ENCODE measurements around the gene CHRNA5.

Gene CHRNA5

GRCh38 chr15:78629031-78629715, 63.9 kb downstream of the CHRNA5 start:
- no peak overlapping the region for H3K4me2 ChIP-seq (ENCODE audit: low read depth, low read length)
- no peaks in the 10 kb centered on the region for H3K79me2 ChIP-seq (ENCODE audit: low read length)
- no peak overlapping the region for H2AFZ ChIP-seq (ENCODE audit: low read length)
- DNase-seq = no peak
- no peaks in the 10 kb centered on the region for H3K9me3 ChIP-seq (replicated peaks; ENCODE audit: insufficient read depth, low read length)
- no peaks in the 10 kb centered on the region for H3K27me3 ChIP-seq (replicated peaks; ENCODE audit: insufficient read depth, low read length)
- no peak overlapping the region for H3K27ac ChIP-seq (ENCODE audit: low read length)
- no peak for TF ChIP-seq EZH2 (optimal IDR thresholded peaks at IDR 0.05; ENCODE audit: low read depth, low read length)
- no peak for TF ChIP-seq EZH2phosphoT487 (IDR thresholded peaks at IDR 0.05; ENCODE audit: low read length)
- TF ChIP-seq, protein P1, sequence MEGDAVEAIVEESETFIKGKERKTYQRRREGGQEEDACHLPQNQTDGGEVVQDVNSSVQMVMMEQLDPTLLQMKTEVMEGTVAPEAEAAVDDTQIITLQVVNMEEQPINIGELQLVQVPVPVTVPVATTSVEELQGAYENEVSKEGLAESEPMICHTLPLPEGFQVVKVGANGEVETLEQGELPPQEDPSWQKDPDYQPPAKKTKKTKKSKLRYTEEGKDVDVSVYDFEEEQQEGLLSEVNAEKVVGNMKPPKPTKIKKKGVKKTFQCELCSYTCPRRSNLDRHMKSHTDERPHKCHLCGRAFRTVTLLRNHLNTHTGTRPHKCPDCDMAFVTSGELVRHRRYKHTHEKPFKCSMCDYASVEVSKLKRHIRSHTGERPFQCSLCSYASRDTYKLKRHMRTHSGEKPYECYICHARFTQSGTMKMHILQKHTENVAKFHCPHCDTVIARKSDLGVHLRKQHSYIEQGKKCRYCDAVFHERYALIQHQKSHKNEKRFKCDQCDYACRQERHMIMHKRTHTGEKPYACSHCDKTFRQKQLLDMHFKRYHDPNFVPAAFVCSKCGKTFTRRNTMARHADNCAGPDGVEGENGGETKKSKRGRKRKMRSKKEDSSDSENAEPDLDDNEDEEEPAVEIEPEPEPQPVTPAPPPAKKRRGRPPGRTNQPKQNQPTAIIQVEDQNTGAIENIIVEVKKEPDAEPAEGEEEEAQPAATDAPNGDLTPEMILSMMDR (IDR thresholded peaks at IDR 0.05; ENCODE audit: low read length) = no peak
- no peaks in the 10 kb centered on the region for H3K9me2 ChIP-seq (replicated peaks; ENCODE audit: insufficient read depth, low read length)
- no peaks in the 10 kb centered on the region for H4K20me1 ChIP-seq (ENCODE audit: insufficient read depth, low read length)
- no peaks in the 10 kb centered on the region for H3F3A ChIP-seq (ENCODE audit: insufficient read depth, low read length)
- H3K4me3 ChIP-seq (ENCODE audit: low read length) = no peak overlapping the region
- no peak overlapping the region for H3K9ac ChIP-seq (ENCODE audit: low read length)
- no peaks in the 10 kb centered on the region for H3K36me3 ChIP-seq (replicated peaks; ENCODE audit: insufficient read depth, low read length)
- no peaks in the 10 kb centered on the region for H3K4me1 ChIP-seq (ENCODE audit: low read length)

GRCh38 chr15:78629716-78630065, 64.4 kb downstream of the CHRNA5 start:
- no peaks in the 10 kb centered on the region for H4K20me1 ChIP-seq (ENCODE audit: insufficient read depth, low read length)
- H3F3A ChIP-seq (ENCODE audit: insufficient read depth, low read length) = no peaks in the 10 kb centered on the region
- no peak for DNase-seq
- no peaks in the 10 kb centered on the region for H3K9me3 ChIP-seq (replicated peaks; ENCODE audit: insufficient read depth, low read length)
- no peak overlapping the region for H3K4me2 ChIP-seq (ENCODE audit: low read depth, low read length)
- H3K27ac ChIP-seq (ENCODE audit: low read length) = no peak overlapping the region
- no peaks in the 10 kb centered on the region for H3K4me1 ChIP-seq (ENCODE audit: low read length)
- H3K9ac ChIP-seq (ENCODE audit: low read length) = no peak overlapping the region
- no peaks in the 10 kb centered on the region for H3K36me3 ChIP-seq (replicated peaks; ENCODE audit: insufficient read depth, low read length)
- H3K9me2 ChIP-seq (replicated peaks; ENCODE audit: insufficient read depth, low read length) = no peaks in the 10 kb centered on the region
- TF ChIP-seq EZH2 (optimal IDR thresholded peaks at IDR 0.05; ENCODE audit: low read depth, low read length) (no peak), EZH2phosphoT487 (IDR thresholded peaks at IDR 0.05; ENCODE audit: low read length) (no peak)
- TF ChIP-seq, protein P1 (IDR thresholded peaks at IDR 0.05; ENCODE audit: low read length) = no peak
- no peak overlapping the region for H3K4me3 ChIP-seq (ENCODE audit: low read length)
- no peak overlapping the region for H2AFZ ChIP-seq (ENCODE audit: low read length)
- no peaks in the 10 kb centered on the region for H3K27me3 ChIP-seq (replicated peaks; ENCODE audit: insufficient read depth, low read length)
- H3K79me2 ChIP-seq (ENCODE audit: low read length) = no peaks in the 10 kb centered on the region

DNA sequence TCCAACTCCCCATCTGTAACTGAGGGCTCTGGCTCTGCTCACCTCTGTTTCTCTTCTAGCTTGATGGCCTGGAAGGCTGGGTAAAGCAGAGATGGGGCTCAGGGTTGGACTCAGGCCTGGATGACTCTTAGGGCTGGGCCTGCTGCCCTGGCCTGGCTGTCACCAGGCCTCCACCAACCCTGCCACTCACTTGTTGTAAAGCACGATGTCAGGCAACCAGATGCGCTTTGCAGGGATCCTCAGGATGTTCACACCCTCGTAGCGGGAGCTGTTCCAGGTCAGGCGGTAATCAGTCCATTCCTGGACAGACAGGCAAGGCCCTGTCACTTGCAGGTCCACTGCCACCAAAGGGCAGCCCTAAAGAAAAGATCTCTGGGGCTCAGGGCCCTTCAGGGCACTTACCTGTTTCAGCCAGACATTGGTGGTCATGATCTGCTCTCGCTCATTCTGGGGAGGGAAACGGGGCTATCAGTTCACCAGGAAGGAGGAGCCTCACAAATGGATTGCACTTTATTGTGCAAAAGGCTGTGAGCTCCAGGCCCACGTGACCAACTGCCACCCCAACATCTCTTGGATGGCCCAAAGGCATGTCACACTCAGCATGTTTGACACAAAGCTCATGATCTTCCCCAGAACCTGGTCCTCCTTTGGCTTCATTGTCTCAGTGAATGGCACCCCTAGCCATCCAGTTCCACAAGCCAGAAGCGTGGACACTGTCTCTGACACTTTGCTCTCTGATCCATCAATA, 65.7 kb downstream of the CHRNA5 start:
- H4K20me1 ChIP-seq (ENCODE audit: insufficient read depth, low read length) = no peaks in the 10 kb centered on the region
- no peak overlapping the region for H3K4me3 ChIP-seq (ENCODE audit: low read length)
- H3K4me2 ChIP-seq (ENCODE audit: low read depth, low read length) = no peak overlapping the region
- no peak overlapping the region for H2AFZ ChIP-seq (ENCODE audit: low read length)
- H3K4me1 ChIP-seq (ENCODE audit: low read length) = no peaks in the 10 kb centered on the region
- no peaks in the 10 kb centered on the region for H3K9me3 ChIP-seq (replicated peaks; ENCODE audit: insufficient read depth, low read length)
- no peaks in the 10 kb centered on the region for H3K27me3 ChIP-seq (replicated peaks; ENCODE audit: insufficient read depth, low read length)
- no peaks in the 10 kb centered on the region for H3F3A ChIP-seq (ENCODE audit: insufficient read depth, low read length)
- no peaks in the 10 kb centered on the region for H3K79me2 ChIP-seq (ENCODE audit: low read length)
- H3K9ac ChIP-seq (ENCODE audit: low read length) = no peak overlapping the region
- H3K27ac ChIP-seq (ENCODE audit: low read length) = no peak overlapping the region
- no peaks in the 10 kb centered on the region for H3K36me3 ChIP-seq (replicated peaks; ENCODE audit: insufficient read depth, low read length)
- TF ChIP-seq, protein P1 (IDR thresholded peaks at IDR 0.05; ENCODE audit: low read length) = no peak
- TF ChIP-seq EZH2 (optimal IDR thresholded peaks at IDR 0.05; ENCODE audit: low read depth, low read length) = no peak
- no peak for TF ChIP-seq EZH2phosphoT487 (IDR thresholded peaks at IDR 0.05; ENCODE audit: low read length)
- DNase-seq = no peak
- no peaks in the 10 kb centered on the region for H3K9me2 ChIP-seq (replicated peaks; ENCODE audit: insufficient read depth, low read length)

Data from MM.1S (cell line).